Activated CD8-positive, alpha-beta memory T cell treated with anti-CD3 and anti-CD28 coated beads for 1 hour (primary cell): Measurements from ENCODE around the gene B4GAT1.
"Not testable (repeated sequence)": the region's sequence is repeated elsewhere in the genome, so short reads cannot be mapped to it uniquely, and the experiment has no call there.

Source experiments
- DNase-seq, 2 donors: peaks; one replicate each; pipeline ENCODE4 v3.0.0-alpha.2; 2020; ENCODE audit warnings: low read depth in 1 of 2; ENCODE audit errors: extremely low read depth in 1 of 2

The B4GAT1 gene

DNA sequence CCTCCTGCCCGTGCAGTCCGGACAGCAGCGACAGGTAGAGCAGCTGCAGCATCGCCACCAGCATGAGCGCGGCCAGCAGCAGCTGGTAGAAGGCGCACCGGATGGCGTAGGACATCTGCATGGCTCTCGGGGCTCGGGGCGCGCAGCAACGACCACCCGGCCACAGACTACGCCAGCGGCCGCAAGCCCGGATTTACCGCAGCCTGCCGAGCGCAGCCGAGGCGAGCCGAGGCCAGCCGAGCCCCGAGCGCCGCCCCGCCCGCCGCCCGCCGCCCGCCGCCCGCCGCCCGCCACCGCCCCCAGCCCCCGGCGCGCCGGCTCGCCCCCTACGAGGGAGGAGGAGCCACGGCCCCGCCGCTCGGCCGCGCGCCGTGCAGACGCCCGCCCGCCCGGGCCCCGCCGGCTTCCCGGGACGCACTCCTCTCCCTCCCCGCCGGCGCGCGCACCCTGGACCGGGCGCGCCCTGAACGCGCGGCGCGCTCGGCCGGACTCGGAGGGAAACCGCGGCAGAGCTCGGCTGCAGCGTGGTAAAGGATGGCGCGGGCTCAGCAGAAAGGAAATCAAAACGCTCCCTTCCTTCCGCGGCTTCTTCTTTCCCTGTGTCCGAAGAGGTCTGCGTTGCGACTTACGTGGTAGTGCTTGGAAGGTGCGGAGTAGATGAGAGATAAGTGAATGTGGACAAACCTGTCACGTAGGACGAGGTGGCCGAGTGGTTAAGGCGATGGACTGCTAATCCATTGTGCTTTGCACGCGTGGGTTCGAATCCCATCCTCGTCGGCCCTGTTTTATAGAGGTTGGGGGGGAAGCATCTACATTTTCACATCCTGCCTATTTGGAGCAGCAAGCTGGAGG is at the start of gene B4GAT1:
Gene B4GAT1 (minus strand): TSS at position 205 of the 852 bp plus-strand sequence. CDS start 84 bp downstream, at position 121.
- peak; percentile 48 to 57 for DNase-seq

DNA sequence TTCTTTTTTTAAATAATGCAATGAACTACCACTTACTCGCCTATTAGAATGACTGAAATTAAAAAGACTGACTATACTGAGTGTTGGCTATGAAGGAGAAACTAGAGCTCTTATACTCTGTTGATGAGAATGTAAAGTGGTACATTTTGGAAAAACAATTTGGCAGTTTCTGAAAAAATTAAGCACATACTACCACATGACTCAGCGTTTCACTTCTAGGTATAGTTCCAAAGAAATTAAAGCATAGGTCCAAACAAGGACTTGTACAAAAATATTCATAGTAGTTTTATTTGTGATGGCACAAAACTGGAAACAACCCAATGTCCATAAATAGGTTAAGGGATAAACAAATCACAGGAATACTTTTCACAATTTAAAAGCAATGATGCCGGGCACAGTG is 46.5 kb upstream of the B4GAT1 start:
- DNase-seq: no peak

DNA sequence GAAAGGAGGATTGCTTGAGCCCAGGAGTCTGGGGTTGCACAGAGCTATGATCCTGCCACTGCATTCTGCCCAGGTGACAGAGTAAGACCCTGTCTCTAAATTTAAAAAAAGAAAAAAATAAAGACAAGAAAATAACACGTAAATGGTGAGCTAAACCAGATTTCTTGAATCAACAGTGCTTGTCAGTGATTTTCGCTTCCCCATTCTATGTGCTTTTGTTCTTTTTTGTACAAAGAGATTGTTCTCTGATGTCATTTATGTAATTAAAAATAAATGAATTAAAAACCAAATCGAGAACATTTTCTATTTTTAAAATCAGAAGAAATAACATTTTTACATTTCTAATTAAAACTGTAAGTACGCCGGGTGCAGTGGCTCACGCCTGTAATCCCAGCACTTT is 43.9 kb upstream of the B4GAT1 start:
- DNase-seq: no peak

DNA sequence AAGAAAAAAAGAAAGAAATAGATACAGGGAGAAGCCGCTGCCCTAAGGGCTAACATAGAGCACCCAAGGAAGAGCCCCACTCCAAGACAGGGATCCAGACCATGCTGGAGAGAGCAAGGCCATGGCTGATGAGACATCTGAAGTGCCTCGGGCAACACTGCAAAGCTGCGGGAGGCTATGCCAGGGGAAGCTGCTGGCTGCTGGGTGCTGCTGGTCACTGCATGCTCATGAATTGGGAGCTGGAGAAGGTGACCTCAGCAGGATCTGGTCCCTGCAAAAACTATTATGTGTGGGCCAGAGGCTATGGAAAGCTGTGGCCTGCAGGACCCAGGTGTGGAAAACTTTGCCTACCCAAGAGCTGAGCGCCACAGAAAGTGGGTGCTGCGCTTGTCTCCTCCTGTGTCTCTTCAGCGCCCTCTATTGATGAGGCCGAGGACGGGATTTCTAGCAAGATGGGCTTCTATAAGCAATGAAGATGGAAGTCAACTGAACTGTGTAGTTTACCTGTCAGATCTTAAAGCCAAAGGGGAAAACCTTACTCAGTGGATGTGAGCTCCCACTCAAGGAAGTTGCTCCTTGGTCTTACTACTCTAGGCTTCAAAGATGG is 41.5 kb upstream of the B4GAT1 start:
- peak; percentile 24 to 49 for DNase-seq

DNA sequence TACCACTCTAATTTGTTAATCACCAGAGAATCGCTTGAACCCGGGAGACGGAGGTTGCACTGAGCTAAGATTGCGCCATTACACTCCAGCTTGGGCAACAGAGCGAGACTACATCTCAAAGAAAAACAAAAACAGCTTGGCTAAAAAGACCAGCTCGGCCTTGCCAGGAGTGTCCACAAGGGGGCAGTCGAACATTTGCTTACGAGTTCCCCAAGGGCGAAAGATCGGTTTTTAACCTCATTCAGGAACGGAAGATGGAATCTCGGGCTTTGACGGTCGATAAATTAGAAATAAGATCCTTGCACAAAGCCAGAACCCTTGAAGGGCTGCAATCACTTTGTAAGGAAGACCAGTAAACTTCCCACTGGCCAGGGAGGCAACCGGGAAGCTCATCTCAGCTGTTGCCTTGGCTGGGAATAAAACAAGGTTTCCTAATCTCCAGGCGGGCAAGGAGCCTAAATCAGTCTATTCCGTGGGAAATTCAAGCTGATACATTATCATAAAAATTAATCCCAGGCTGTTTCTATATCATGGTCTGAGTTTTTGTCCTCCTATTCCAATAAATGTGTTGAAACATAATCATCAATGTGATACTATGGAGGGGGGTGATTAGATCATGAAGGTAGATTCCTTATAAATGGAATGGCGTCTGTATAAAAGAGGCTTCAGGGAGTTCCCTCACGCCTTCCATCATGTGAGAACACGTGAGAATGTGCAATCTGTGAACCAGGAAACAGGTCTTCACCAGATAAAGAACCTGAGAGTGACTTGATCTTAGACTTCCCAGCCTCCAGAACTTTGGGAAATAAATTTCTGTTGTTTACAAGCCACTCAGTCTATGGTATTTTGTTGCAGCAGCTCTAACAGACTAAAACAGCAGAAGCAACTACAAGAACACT is 39.0 kb upstream of the B4GAT1 start:
- DNase-seq: peak; percentile 50 to 73

DNA sequence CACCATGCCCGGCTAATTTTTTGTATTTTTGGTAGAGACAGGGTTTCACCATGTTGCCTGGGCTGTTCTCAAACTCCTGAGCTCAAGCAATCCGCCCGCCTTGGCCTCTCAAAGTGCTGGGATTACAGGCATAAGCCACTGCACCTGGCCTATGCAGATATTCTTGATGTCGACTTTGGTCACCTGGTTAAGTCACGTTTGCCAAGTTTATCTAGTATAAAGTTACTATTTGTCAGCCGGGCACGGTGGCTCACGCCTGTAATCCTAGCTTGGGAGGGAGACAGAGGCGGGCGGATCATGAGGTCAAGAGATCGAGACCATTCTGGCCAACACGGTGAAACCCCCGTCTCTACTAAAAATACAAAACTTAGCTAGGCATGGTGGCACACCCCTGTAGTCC is 36.9 kb upstream of the B4GAT1 start:
- DNase-seq: not testable (repeated sequence)

DNA sequence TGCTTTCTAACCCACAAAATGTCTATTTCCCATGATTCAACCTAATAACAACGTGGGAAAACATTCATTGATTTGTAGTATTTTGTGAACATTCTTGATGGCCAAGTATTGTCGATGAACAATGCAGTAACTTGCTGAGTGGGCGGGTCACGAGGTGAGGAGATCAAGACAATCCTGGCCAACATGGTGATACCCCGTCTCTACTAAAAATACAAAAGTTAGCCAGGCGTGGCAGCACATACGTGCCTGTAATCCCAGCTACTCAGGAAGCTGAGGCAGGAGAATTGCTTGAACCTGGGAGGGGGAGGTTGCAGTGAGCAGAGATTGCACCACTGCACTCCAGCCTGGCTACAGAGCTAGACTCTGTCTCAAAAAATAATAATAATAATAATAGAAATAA is 32.8 kb upstream of the B4GAT1 start:
- not testable (repeated sequence) for DNase-seq

DNA sequence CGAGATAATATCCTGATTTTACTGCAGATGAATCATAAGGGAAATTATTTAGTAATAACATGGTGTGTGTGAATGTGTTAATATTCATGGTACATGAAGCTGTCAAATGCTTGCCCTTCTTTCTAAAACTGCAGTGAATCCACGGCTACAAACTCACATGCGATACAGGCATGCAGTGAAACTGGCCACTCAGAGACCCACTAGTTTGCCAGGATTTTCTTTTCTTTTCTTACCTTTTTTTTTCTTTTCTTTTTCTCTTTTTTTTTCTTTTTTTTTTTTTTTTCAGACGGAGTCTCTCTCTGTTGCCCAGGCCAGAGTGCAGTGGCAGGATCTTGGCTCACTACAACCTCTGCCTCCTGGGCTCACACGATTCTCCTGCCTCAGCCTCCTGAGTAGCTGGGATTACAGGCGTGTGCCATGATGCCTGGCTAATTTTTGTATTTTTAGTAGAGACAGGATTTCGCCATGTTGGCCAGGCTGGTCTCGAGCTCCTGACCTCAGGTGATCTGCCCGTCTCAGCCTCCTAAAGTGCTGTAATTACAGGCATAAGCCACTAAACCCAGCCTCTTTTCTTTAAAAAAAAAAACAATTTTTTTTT is 26.4 kb upstream of the B4GAT1 start:
- not testable (repeated sequence) for DNase-seq

DNA sequence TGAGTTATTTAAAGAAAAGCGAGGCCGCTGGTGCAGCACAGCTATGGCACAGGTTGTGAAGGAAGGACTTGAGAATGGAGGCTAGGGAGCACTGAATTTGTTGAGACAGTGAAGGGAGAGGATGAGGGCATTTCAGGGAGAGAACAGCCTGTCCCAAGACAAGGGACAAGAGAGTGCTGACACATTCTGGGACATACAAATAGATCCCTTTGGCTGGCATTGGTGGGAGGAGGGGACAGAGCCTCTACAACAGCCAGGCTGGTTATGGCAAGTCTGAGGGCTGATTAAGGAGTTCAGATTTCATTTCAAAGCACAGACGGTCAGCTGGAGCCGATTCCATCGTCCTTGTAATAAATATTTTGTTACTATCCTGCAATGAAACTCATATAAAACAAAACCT is 25.8 kb upstream of the B4GAT1 start:
- DNase-seq: no peak

DNA sequence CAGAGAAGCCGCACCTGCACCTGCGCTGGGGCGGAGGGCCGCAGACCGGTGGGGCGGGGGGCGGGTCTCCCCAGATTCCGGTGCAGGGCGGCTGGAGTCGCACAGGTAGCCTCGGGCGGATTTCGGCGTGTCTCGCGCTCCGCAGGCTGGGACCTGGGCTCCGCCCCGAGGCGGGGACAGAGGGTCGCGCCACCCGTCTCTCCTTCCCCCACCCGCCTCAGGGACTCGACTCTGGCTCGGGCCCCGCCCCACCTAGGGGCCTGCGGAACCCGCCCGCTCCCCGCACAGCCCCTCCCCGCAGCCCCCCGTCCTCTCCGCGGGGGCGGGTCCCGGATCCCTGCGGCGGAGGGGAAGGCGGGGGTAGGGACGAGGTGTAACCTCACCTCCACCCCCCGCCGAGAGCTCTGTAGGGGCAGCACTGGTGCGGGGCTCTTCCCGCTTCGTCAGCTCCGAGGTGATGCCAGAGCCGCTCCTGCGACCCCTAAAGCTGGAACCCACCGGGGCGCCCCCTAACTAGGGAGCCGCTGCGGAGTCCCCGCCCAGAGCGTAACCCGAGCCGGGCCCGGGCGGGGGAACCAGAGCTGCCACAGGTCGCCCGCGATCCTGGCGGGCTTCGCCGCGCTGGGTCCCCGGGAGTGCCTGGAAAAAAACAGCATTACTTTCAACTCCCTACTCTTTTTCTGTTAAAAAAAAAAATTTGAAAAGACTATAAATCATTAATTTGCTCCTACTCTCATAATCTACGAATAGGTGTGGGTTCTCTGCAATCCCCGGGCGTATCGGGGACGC is 24.4 kb upstream of the B4GAT1 start, which contains the start of gene SLC29A2:
Gene SLC29A2 (minus strand): TSS at position 134 of the 789 bp plus-strand sequence. CDS start 169 bp downstream, outside the sequence.
- DNase-seq: peak in 1 of 2 donors; percentile 57

DNA sequence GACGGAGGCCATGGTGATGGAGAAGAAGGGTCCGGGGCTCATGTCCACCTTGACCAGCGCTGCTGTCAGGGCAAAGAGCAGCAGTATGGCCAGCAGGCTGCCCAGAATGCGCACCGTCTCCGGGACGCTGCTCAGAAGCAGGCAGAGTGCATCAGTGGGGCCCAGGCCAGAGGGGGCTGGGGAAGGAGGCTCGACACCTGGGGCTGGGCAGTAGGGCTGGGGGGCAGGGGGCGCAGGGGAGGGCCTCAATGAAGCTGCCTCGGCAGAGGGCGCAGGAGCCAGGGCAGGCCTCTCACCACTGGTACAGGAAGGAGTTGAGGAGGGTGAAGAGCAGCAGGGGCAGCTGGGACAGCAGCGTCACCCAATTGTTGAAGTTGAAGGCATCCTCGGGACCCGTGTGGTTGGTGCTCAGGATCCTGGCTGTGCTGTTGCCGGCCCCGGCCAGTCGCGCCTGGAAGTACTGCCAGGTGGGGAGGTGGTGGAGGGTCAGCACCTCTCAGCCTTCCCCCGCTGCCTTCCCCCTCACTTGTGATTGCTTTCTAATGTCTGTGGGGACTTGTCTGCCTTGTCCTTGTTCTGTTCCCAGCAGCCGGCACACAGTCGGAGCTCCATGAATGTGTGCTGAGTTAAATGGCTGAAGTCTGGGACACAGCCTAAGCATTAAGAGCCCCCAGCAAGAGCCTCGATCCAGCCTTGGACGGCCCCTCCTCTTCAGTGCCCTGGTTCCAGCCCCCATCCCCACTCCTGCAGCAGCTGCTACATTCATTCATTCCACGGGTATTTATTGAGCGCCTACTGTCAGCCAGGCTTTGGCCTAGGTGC is 21.9 kb upstream of the B4GAT1 start:
- no peak for DNase-seq

DNA sequence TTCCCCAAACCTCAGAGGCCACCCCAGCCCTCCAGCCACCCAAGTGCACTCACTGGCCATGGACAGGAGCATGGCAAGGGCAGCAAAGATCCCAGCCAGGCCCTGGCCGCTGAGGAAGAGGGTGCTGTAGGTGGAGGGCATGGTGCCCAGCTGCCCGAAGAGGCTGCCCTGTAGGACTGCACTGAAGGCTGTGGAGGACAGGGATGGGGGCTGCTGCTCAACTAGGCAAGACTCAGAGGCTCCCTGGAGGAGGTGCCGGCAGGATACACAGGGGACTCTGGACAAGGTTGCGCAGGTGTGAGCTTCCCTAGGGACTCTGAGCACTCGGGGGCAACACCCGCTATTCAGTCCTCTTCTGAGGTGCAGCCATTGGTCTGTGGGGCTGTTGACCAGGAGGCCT is 21.1 kb upstream of the B4GAT1 start:
- DNase-seq: no peak

DNA sequence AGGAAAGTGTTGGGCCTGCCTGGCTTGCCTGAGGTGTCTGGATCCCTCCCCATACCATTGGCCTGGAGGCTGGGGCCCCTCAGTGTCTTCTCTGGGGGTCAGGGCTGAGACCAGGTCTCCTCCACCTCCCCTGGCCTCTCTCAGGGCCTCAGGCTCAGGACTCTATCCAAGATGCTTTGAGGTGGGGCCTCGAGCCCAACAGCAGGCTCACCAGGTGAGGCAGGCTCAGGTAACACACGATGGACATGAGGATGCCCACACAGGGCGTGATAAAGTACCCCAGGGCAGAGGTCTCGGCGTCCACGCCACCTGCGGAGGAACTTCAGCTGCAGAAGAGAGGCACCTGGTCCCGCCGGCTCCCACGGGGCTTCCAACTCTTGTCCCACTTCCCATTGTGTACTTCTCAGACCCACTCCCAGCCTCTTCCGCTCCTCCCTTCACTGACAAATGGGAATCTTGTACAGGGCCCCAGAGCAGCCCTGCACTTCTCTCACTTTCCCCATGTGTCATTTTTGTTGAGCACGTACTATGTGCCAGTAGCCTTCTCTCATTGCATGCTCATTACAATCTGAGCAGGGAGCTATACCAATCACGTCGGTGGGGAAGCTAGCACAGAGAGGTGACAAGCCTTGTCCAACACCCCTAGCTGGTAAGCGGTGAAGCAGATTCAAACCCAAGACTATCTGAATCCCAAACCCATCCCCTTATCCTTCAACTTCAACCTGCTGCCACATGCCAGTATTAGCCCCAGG is 20.3 kb upstream of the B4GAT1 start:
- DNase-seq: no peak

DNA sequence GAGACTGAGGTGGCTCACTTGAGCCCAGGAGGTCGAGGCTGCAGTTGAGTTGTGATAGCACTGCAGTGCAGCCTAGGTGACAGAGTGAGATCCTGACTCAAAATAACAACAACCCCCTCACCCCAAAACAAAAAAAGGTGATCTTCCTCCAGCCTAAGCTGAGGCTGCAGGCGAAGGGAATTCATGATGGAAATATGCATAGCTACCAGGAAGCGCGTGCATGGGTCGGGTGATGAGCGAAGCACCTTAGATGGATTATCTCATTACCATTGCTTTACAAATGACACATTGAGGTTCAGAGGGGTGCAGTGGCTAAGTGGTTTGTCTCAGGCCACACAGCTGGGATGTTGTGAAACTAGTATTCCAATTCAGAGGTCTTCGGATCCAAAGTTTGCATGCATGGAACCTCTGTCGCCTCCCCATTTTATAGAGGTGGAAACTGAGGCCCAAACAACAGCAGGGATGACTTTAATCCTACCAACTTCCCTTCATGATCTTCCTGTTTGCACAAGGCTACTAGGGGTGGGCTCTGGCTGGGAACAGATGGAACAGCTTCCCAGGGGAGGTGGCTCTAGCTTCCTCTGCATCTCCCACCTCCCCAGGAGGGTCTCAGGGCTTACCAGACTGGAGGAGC is 19.5 kb upstream of the B4GAT1 start:
- DNase-seq: no peak

DNA sequence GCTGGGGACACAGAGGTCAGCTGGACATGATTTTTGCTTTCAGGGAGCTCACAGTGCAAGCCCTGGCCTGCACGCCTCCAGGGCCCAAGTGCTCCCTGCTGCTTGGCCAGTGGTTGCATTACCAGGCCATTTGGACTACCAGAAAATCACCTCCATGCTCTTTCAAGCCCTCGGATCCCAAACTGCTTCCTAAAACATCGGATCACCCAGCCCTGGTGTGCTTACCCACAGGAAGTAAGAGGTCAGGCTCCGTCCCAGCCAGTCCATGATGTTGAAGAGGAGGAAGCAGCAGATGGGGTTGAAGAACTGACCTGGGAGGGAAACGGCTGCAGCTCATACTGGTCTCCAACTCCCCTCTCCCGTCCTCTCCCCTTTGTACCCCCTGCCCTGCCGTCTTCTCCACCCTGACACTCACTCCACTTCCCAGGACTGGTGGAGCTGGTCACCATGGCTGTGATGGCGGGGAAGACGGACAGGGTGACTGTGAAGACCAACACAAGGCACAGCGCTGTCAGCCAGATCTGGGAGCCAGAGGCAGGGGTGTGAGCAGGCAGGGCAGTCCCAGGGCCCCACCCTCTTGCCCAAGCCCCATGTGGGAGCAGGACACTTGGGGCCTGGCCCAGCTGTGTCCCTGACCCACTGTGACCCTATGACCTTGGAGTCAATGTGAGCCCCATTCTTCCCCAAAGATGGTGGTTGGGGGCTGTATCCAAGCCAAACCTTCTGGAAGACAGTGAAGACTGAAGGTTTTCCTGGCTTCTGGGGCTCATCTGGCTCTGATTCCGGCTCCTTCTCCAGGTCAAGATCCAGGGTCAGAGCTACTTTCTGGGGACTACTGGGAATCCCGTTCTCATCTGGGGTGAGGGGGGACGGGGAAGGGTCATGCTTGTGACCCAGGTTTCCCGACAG is 18.5 kb upstream of the B4GAT1 start:
- no peak for DNase-seq

DNA sequence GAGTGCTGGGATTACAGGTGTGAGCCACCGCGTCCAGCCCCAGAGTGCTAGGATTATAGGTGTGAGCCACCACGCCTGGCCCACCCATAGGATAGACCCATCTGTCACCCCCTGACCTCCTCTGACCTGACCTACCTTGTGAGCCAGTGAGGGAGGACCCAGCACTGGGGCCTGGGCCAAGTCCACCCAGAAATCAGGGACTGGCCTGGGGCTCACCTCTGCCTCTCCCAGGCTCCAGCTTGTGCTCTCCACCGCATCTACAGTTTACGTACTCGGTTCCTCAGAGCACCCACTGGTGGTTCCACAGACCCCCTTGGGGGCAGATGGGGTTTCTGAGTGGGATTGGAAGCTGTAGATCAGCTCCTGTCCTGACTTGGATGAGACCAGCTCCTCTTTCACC is 17.7 kb upstream of the B4GAT1 start:
- no peak for DNase-seq
